Measurements from ENCODE around the gene SPTSSB. TPM values are rescaled to one million over a fixed set of nuclear protein-coding genes. Genes with fewer than 3 reads are reported as not detected.

SPTSSB gene
- total RNA-seq, 4 donors from 2014 or later = 0.41 to 0.48 TPM; not detected in 2

DNA sequence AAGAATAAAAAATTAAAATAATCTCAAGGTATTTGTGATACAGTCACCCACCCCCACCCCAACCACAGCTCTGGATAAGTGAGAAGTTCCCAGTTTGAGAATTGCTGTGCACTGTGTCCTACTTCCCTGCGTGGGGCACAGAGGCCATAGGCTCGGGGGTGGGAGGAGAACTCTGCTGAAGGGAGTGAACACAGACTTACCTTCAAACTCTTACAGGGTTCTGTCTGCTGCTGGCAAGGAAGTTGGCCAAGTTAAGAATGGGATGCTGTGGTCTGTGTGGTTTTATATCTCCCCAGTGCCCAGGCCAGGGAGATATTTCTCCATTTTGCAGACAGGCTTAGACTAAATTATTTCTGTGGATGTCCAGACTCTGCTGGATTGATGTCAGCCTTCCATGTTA is 37.6 kb downstream of the SPTSSB start:
- Histone ChIP-seq H3K36me3 (no peaks in the 10 kb centered on the region), H3K4me3 (no peak overlapping the region), H3K4me1 (no peaks in the 10 kb centered on the region), H3K9me3 (no peaks in the 10 kb centered on the region), H3K27ac (no peak overlapping the region), H3K27me3 (no peaks in the 10 kb centered on the region)
- TF ChIP-seq POLR2A (IDR thresholded peaks at IDR 0.05) (no peak), EP300 (IDR thresholded peaks at IDR 0.05; ENCODE audit: low read depth) (no peak), POLR2AphosphoS5 (IDR thresholded peaks at IDR 0.05) (no peak)
- TF ChIP-seq, protein P1, sequence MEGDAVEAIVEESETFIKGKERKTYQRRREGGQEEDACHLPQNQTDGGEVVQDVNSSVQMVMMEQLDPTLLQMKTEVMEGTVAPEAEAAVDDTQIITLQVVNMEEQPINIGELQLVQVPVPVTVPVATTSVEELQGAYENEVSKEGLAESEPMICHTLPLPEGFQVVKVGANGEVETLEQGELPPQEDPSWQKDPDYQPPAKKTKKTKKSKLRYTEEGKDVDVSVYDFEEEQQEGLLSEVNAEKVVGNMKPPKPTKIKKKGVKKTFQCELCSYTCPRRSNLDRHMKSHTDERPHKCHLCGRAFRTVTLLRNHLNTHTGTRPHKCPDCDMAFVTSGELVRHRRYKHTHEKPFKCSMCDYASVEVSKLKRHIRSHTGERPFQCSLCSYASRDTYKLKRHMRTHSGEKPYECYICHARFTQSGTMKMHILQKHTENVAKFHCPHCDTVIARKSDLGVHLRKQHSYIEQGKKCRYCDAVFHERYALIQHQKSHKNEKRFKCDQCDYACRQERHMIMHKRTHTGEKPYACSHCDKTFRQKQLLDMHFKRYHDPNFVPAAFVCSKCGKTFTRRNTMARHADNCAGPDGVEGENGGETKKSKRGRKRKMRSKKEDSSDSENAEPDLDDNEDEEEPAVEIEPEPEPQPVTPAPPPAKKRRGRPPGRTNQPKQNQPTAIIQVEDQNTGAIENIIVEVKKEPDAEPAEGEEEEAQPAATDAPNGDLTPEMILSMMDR (IDR thresholded peaks at IDR 0.05) = no peak
- intact Hi-C loops (cut with DNase I; ENCODE audit: low total_unique reads) (no loop called here), in situ Hi-C loops (cut with MboI; ENCODE audit: low pct_ligation_motif_present in 1 of 4, low pct_unique_long_range_greater_than_20kb in 1 of 4, low sequenced_read_pairs in 3 of 4) (no loop called here)
- no peak for DNase-seq
- WGBS, 2 donors (ENCODE audit: low coverage in 1 of 2) = 71 to 80% methylated on average over 1 to 2 of the region's 2 CpGs

DNA sequence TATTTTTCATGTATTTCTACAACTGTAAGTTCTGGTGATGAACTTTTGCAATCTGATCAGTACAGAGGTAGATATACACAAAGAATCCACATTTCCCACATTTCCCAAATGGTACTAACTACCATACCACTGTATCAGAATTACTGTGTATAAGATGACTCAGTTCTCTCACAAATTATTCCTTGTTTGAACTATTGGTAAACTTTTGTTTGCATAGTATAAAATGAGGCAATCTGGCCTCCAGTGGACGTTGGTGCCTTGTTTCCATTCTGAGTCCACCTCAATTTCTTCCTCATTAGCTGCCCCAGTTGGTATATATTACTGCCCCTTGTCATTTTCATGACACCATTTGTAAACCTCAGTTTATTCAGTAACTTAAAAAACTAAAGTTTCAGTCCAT is 38.5 kb downstream of the SPTSSB start:
- TF ChIP-seq EP300 (IDR thresholded peaks at IDR 0.05; ENCODE audit: low read depth) = no peak
- TF ChIP-seq, protein P1 (IDR thresholded peaks at IDR 0.05) = no peak
- no peak for TF ChIP-seq POLR2A (IDR thresholded peaks at IDR 0.05)
- TF ChIP-seq POLR2AphosphoS5 (IDR thresholded peaks at IDR 0.05) = no peak
- 0 to 22% methylated on average over 1 of the region's 1 CpG for WGBS, 2 donors (ENCODE audit: low coverage in 1 of 2)

DNA sequence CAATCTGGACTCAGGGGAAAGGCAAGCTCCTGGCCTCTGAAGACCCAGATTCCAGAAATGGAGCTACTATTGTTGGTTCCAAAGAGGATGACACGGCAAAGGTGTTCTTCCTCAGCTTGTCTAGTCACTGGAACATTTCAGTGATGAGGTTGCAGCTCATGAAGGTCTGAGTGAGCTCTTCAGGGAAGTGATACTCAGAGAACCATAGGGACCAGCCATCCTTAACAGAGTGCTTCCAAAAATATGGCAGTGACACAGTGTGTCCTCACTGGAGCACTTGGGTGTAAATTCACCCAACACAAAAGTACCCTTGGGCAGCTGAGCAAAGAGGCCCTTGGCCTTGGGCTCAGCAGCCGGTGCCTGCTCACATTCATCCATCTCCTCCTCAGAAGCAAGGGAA is 46.3 kb downstream of the SPTSSB start:
- H3K27me3 ChIP-seq = no peaks in the 10 kb centered on the region
- DNase-seq = no peak
- H3K4me1 ChIP-seq = no peaks in the 10 kb centered on the region
- no peak overlapping the region for H3K27ac ChIP-seq
- in situ Hi-C loops (cut with MboI; ENCODE audit: low pct_ligation_motif_present in 1 of 4, low pct_unique_long_range_greater_than_20kb in 1 of 4, low sequenced_read_pairs in 3 of 4) (no loop called here), intact Hi-C loops (cut with DNase I; ENCODE audit: low total_unique reads) (no loop called here)
- TF ChIP-seq, protein P1 (IDR thresholded peaks at IDR 0.05) = no peak
- TF ChIP-seq POLR2A (IDR thresholded peaks at IDR 0.05) = no peak
- TF ChIP-seq EP300 (IDR thresholded peaks at IDR 0.05; ENCODE audit: low read depth) = no peak
- no peak for TF ChIP-seq POLR2AphosphoS5 (IDR thresholded peaks at IDR 0.05)
- H3K9me3 ChIP-seq = peaks cover 0 to 8% of the 10 kb centered on the region in 2 donors
- H3K36me3 ChIP-seq = no peaks in the 10 kb centered on the region
- WGBS, 2 donors (ENCODE audit: low coverage in 1 of 2) = 90 to 95% methylated on average over 2 of the region's 2 CpGs
- H3K4me3 ChIP-seq = no peak overlapping the region

More for the DNA sequence above, 38.5 kb downstream of the SPTSSB start:
- in situ Hi-C loops (cut with MboI; ENCODE audit: low pct_ligation_motif_present in 1 of 4, low pct_unique_long_range_greater_than_20kb in 1 of 4, low sequenced_read_pairs in 3 of 4) = no loop called here
- no peak overlapping the region for H3K27ac ChIP-seq
- no peaks in the 10 kb centered on the region for H3K27me3 ChIP-seq
- no peak overlapping the region for H3K4me3 ChIP-seq
- intact Hi-C loops (cut with DNase I; ENCODE audit: low total_unique reads) = no loop called here
- no peaks in the 10 kb centered on the region for H3K9me3 ChIP-seq
- no peaks in the 10 kb centered on the region for H3K4me1 ChIP-seq
- no peaks in the 10 kb centered on the region for H3K36me3 ChIP-seq
- no peak for DNase-seq

DNA sequence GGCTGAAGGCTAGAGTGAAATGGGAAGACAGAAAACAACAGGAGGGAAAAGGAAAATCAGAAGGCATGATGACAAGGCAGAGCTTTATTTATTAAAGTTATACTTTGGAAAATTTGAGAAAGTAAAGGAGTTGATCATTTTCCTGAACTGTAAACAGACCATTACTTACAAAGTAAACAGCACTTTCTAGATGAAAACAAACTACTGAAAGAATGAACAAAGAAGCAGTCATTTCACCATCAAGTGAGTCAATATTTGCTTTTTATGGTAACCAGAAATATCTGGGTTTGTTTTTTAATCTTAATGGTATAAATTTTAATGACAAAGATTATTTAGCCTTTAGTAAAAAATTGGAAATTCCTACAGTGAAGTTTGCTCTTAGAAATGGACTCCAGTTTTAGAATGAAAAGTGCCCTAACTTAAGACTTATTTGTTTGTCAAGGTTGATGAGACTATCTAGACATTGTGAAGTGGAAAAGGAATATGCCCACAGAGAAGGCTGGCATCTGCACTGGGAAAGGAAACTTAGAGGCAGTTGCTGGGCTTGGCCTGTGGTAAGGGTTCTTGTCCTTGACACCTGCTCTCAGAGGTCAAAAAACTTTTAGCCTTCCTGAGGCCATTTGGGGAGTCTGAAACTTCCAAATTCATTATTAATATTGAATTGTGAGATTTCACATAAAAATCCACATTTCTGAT is 47.2 kb downstream of the SPTSSB start:
- no peaks in the 10 kb centered on the region for H3K36me3 ChIP-seq
- H3K27ac ChIP-seq = no peak overlapping the region
- intact Hi-C loops (cut with DNase I; ENCODE audit: low total_unique reads) (no loop called here), in situ Hi-C loops (cut with MboI; ENCODE audit: low pct_ligation_motif_present in 1 of 4, low pct_unique_long_range_greater_than_20kb in 1 of 4, low sequenced_read_pairs in 3 of 4) (no loop called here)
- no peaks in the 10 kb centered on the region for H3K4me1 ChIP-seq
- TF ChIP-seq EP300 (IDR thresholded peaks at IDR 0.05; ENCODE audit: low read depth) (no peak), POLR2A (IDR thresholded peaks at IDR 0.05) (no peak), POLR2AphosphoS5 (IDR thresholded peaks at IDR 0.05) (no peak)
- TF ChIP-seq, protein P1 (IDR thresholded peaks at IDR 0.05) = no peak
- peaks cover 0 to 8% of the 10 kb centered on the region in 2 donors for H3K9me3 ChIP-seq
- H3K27me3 ChIP-seq = no peaks in the 10 kb centered on the region
- no peak overlapping the region for H3K4me3 ChIP-seq
- DNase-seq = no peak

All from transverse colon (tissue), 4 donors.